HepG2 (cell line): ENCODE measurements around the gene TOR4A. TPM values are rescaled to one million over a fixed set of nuclear protein-coding genes. Genes with fewer than 3 reads are reported as not detected.

ENCODE experiments used
- ATAC-seq: fragments of 200-7000 bp; cut with Tn5 transposase; 3 replicates; pipeline ENCODE4 v1.9.1; 2020; ENCODE audit warnings: mild to moderate bottlenecking, moderate library complexity
- BruUV-seq: library from RNA; stranded (reverse); fragments of 400-500 nt; replicated peaks from 2 replicates; lab custom pipeline; 2021; lab: Mats Ljungman, UMichigan
- CTCF ChIA-PET: fragments of 300-600 bp; formaldehyde crosslinking; extraction: SDS; loops from one replicate; lab custom pipeline; 2021; ENCODE audit warnings: low total read pairs, inconsistent platforms, low intra/inter-chr PET ratio; lab: Yijun Ruan, JAX
- POLR2A ChIA-PET: fragments of 350-600 bp; sonication (Branson Sonifier 250); formaldehyde crosslinking; loops from one replicate; lab custom pipeline; 2020; ENCODE audit warnings: antibody characterized with exemption, inconsistent platforms; lab: Yijun Ruan, JAX
- DNase-seq: peaks from one replicate; pipeline ENCODE4 v3.0.0-alpha.2; 2015; ENCODE audit warnings: low spot score
- FAIRE-seq: peaks from 3 replicates; lab custom pipeline; 2011; peaks lifted over from hg19 to GRCh38; lab: Jason Lieb, UNC
- H2AFZ ChIP-seq: one replicate; pipeline ENCODE4 v1.6.1; 2011; ENCODE audit warnings: low read length, inconsistent platforms
- H3K27ac ChIP-seq: fragments of 300-600 bp; 3 replicates; pipeline ENCODE4 v1.8.0; 2011; ENCODE audit warnings: mixed run types, mild to moderate bottlenecking, mixed read lengths, low read length, inconsistent platforms; ENCODE audit not compliant: insufficient read depth; ENCODE audit errors: extremely low read length
- H3K27me3 ChIP-seq, 2 experiments: fragments of 200-600 bp in 1 of 2; 2 replicates in 1 of 2; 3 replicates in 1 of 2; pipeline versions ENCODE4 v1.6.0 to v1.8.0; 2011; ENCODE audit warnings: low read length in 2 of 2, mild to moderate bottlenecking in 2 of 2, moderate library complexity in 2 of 2, inconsistent platforms in 1 of 2; ENCODE audit not compliant: insufficient read depth in 2 of 2, control insufficient read depth in 1 of 2
- H3K36me3 ChIP-seq, 2 experiments: fragments of 200-600 bp in 1 of 2; replicated peaks in 1 of 2; 2 replicates in 1 of 2; 3 replicates in 1 of 2; pipeline versions ENCODE4 v1.5.1 to v1.8.0; 2011; ENCODE audit warnings: low read length in 2 of 2, inconsistent platforms in 1 of 2; ENCODE audit not compliant: insufficient read depth in 2 of 2, control insufficient read depth in 1 of 2
- H3K4me1 ChIP-seq: 2 replicates; pipeline ENCODE4 v1.5.1; 2012; ENCODE audit warnings: low read length, inconsistent platforms; ENCODE audit not compliant: insufficient read depth
- H3K4me2 ChIP-seq: 2 replicates; pipeline ENCODE4 v1.6.0; 2011; ENCODE audit warnings: low read depth, low read length, inconsistent platforms
- H3K4me3 ChIP-seq, 3 experiments: fragments of 200-600 bp in 1 of 3; sonication (generic), shearing (Covaris generic) in 1 of 3; replicated peaks in 1 of 3; 2 replicates each; pipeline ENCODE4 v1.5.1; 2011 to 2016; ENCODE audit warnings: low read length in 3 of 3, inconsistent platforms in 2 of 3, low read depth in 2 of 3, mild to moderate bottlenecking in 2 of 3, control low read depth in 1 of 3, mixed read lengths in 1 of 3; ENCODE audit not compliant: insufficient read depth in 1 of 3
- H3K79me2 ChIP-seq: one replicate; pipeline ENCODE4 v1.6.1; 2011; ENCODE audit warnings: low read length, inconsistent platforms; ENCODE audit not compliant: insufficient read depth
- H3K9ac ChIP-seq: 2 replicates; pipeline ENCODE4 v1.6.0; 2011; ENCODE audit warnings: mild to moderate bottlenecking, low read depth, low read length, inconsistent platforms; ENCODE audit not compliant: insufficient read depth
- H3K9me3 ChIP-seq: 2 replicates; pipeline ENCODE4 v1.5.1; 2012; ENCODE audit warnings: mild to moderate bottlenecking, low read length
- H4K20me1 ChIP-seq: 2 replicates; pipeline ENCODE4 v1.6.0; 2011; ENCODE audit warnings: inconsistent platforms, mild to moderate bottlenecking, low read length, moderate library complexity; ENCODE audit not compliant: insufficient read depth
- CTCF ChIP-seq: sonication (generic); formaldehyde crosslinking; IDR thresholded peaks from 2 replicates; pipeline ENCODE4 v1.5.0; 2020; ENCODE audit warnings: mild to moderate bottlenecking, missing genetic modification reagents, moderate library complexity
- ELK4 ChIP-seq: sonication (generic); formaldehyde crosslinking; IDR thresholded peaks from 2 replicates; pipeline ENCODE4 v1.9.0; 2021; ENCODE audit warnings: missing genetic modification reagents, borderline replicate concordance
- GRHL1 ChIP-seq: sonication (generic); formaldehyde crosslinking; conservative IDR thresholded peaks from 2 replicates; pipeline ENCODE4 v1.8.0; 2022; ENCODE audit warnings: missing genetic modification reagents
- HNRNPL ChIP-seq: fragments of 200-400 bp; formaldehyde crosslinking; IDR thresholded peaks from 2 replicates; pipeline ENCODE4 v1.6.1; 2017; ENCODE audit warnings: mild to moderate bottlenecking, low read depth, low read length
- HOXA5 ChIP-seq: sonication (generic); formaldehyde crosslinking; IDR thresholded peaks from 2 replicates; pipeline ENCODE4 v1.4.0; 2020; ENCODE audit warnings: missing genetic modification reagents
- KDM5A ChIP-seq: fragments of 200-600 bp; sonication (generic); IDR thresholded peaks from 2 replicates; pipeline ENCODE4 v1.7.0; 2018; ENCODE audit warnings: antibody characterized with exemption, mild to moderate bottlenecking, low read length, borderline replicate concordance
- POGK ChIP-seq: sonication (generic); formaldehyde crosslinking; conservative IDR thresholded peaks from 2 replicates; pipeline ENCODE4 v1.8.0; 2022; ENCODE audit warnings: mild to moderate bottlenecking, moderate library complexity, missing genetic modification reagents
- POLR2A ChIP-seq, 2 experiments: IDR thresholded peaks; 2 replicates each; pipeline ENCODE4 v1.6.1; 2011; ENCODE audit warnings: low read depth in 2 of 2, low read length in 2 of 2, mild to moderate bottlenecking in 1 of 2, moderate library complexity in 1 of 2; ENCODE audit not compliant: insufficient read depth in 1 of 2
- RAD21 ChIP-seq: fragments of 450-650 bp; formaldehyde crosslinking; IDR thresholded peaks from 2 replicates; pipeline ENCODE4 v1.5.0; 2020; ENCODE audit warnings: mild to moderate bottlenecking
- U2AF1 ChIP-seq: fragments of 200-400 bp; formaldehyde crosslinking; optimal IDR thresholded peaks from 2 replicates; pipeline ENCODE3; 2017; ENCODE audit warnings: mild to moderate bottlenecking, low read depth, low read length
- ZBTB7A ChIP-seq: sonication (generic); formaldehyde crosslinking; IDR thresholded peaks from 2 replicates; pipeline ENCODE4 v1.8.0; 2022; ENCODE audit warnings: mild to moderate bottlenecking, missing genetic modification reagents
- ZNF124 ChIP-seq: sonication (generic); formaldehyde crosslinking; IDR thresholded peaks from 2 replicates; pipeline ENCODE4 v1.4.0; 2020; ENCODE audit warnings: missing genetic modification reagents
- ZNF841 ChIP-seq: sonication (generic); formaldehyde crosslinking; IDR thresholded peaks from 2 replicates; pipeline ENCODE4 v1.8.1; 2023; ENCODE audit warnings: missing genetic modification reagents, borderline replicate concordance
- WGBS: methylation state at CpG from one replicate; pipeline ENCODE4 v1.1.6; 2017; ENCODE audit warnings: low lambda C conversion rate; 5-methylcytosine and 5-hydroxymethylcytosine counted together
- in situ Hi-C: cut with HindIII; loops from 2 replicates; pipeline ENCODE4 v1.10.0; 2017; ENCODE audit warnings: low pct_unique_long_range_greater_than_20kb; ENCODE audit not compliant: extremely low pct_ligation_motif_present
- intact Hi-C: fragments of 100-400 bp; cut with micrococcal nuclease; formaldehyde crosslinking; loops from one replicate; pipeline ENCODE4 v1.10.0; 2022; ENCODE audit not compliant: unreplicated experiment
- polyA plus RNA-seq, 8 experiments: library from polyadenylated mRNA; depleted of rRNA in 3 of 8; stranded (reverse) in 7 of 8; unstranded in 1 of 8; fragments of >200 nt; fragmentation: Illumina TruSeq in 4 of 8; extraction: Trizol in 4 of 8; gene quantifications; 2 replicates each; pipeline versions ENCODE4 v1.2.1 to v1.2.3, GENCODE V29; 2011 to 2016; ENCODE audit warnings: low read depth in 4 of 8, missing spikeins in 1 of 8, mixed read lengths in 1 of 8; ENCODE audit not compliant: insufficient read depth in 1 of 8
- total RNA-seq, 5 experiments: library from RNA; depleted of rRNA; stranded (reverse); fragments of >200 nt; fragmentation: Illumina TruSeq; extraction: Trizol; gene quantifications; 2 replicates each; pipeline ENCODE4 v1.2.3, GENCODE V29; 2016; ENCODE audit warnings: low read depth in 1 of 5

Gene TOR4A
- total and polyA plus RNA-seq, 2 of the 13 experiments (the other 11 are each of a cell fraction or from before 2014, with no cell fraction given): 11.1 to 14.2 TPM

GRCh38 chr9:137304383-137305059 is 27.0 kb downstream of the TOR4A start:
- intact Hi-C loops: loop anchor here (10.0 kb wide), 1 partner anchor 100 kb away; no protein-coding TSS in a partner anchor
- no peak for FAIRE-seq
- H3K9ac ChIP-seq: no peak overlapping the region; the same call in 1 of the 2 replicates
- TF ChIP-seq ELK4 (CRISPR knock-in tag) (no peak), ZNF841 (CRISPR knock-in tag) (no peak), CTCF (CRISPR knock-in tag) (peak; percentile 29), ZBTB7A (CRISPR knock-in tag) (no peak), RAD21 (CRISPR knock-in tag) (0 out of 2 replicates have a peak, but pooled peaks have one; percentile 18), HOXA5 (CRISPR knock-in tag) (no peak), U2AF1 (no peak), HNRNPL (no peak), GRHL1 (no peak), KDM5A (no peak), POLR2A (IDR thresholded peaks at IDR 0.05; ENCODE audit: insufficient read depth in 1 of 2, low read depth in 2 of 2, low read length in 2 of 2) (no peak), POGK (no peak), ZNF124 (CRISPR knock-in tag) (no peak)

More at GRCh38 chr9:137304383-137305059, 27.0 kb downstream of the TOR4A start:
- Histone ChIP-seq H3K27ac (no peak overlapping the region), H3K9me3 (no peaks in the 10 kb centered on the region), H3K27me3 (peaks cover 17 to 72% of the 10 kb centered on the region in 2 experiments), H3K4me3 (peak overlapping the region in 1 of 3 experiments; percentile 10; a peak in 1 of 6 replicates), H3K79me2 (no peaks in the 10 kb centered on the region), H4K20me1 (no peaks in the 10 kb centered on the region), H3K36me3 (no peaks in the 10 kb centered on the region), H3K4me1 (peaks cover 61% of the 10 kb centered on the region), H3K4me2 (peak overlapping the region; percentile 18; the same call in 1 of the 2 replicates), H2AFZ (no peak overlapping the region)
- in situ Hi-C loops: no loop called here
- ATAC-seq (peak; percentile 59), DNase-seq (no peak)
- no TSS peak for BruUV-seq
- POLR2A ChIA-PET: interaction anchor here (1.2 kb wide), 1 partner anchor 28 kb away, joined by 3 read pairs; no protein-coding TSS in a partner anchor
- WGBS: 31% methylated on average over 7 of the region's 16 CpGs
- CTCF ChIA-PET: no interaction called here
